Fibroblast of lung (primary cell): ENCODE measurements around the gene LTBP1.
A peak's percentile ranks its signal among the peaks of the same experiment; 100 is the strongest.

Experiments used
- EZH2 ChIP-seq: IDR thresholded peaks from 2 replicates; pipeline ENCODE4 v1.5.1; 2012; ENCODE audit warnings: low read length, control low read depth, mild to moderate bottlenecking; ENCODE audit errors: missing control alignments
- TF ChIP-seq, protein P1 (sequence below), 2 donors: IDR thresholded peaks in 1 of 2; conservative IDR thresholded peaks in 1 of 2; 1 replicate in 1 of 2; 2 replicates in 1 of 2; pipeline ENCODE4 v1.5.1; 2011 to 2012; ENCODE audit warnings: low read length in 2 of 2, control low read depth in 1 of 2, inconsistent platforms in 1 of 2, low read depth in 1 of 2, mild to moderate bottlenecking in 1 of 2

DNA sequence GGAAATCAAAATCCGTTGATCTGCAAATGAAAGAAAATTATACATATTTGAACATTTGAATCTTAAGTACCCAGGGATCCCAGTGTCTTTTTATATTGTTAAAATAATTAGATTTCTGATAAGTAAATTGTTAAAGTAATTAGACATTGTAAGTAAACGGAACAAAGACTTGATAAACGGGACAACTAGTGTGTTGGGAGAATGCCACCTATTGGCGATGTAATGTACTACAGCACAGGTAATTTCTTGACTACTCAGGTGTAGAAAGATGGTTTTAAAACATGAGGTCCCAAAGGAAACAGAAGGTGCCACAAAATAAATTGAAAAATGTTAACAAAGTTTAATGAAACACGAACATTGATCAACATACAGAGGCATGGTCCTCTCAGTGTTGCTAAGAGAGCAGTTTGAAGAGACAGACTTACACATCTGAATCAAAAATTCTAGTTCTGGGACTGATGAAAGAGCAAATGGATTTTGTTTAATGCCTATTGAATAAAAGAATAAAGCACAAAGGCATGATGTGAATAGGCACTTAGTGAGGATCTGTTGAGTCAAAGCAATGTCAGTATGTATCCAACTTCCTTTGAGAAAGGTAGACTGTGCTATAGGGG is 426.3 kb downstream of the LTBP1 start:
- TF ChIP-seq, protein P1, sequence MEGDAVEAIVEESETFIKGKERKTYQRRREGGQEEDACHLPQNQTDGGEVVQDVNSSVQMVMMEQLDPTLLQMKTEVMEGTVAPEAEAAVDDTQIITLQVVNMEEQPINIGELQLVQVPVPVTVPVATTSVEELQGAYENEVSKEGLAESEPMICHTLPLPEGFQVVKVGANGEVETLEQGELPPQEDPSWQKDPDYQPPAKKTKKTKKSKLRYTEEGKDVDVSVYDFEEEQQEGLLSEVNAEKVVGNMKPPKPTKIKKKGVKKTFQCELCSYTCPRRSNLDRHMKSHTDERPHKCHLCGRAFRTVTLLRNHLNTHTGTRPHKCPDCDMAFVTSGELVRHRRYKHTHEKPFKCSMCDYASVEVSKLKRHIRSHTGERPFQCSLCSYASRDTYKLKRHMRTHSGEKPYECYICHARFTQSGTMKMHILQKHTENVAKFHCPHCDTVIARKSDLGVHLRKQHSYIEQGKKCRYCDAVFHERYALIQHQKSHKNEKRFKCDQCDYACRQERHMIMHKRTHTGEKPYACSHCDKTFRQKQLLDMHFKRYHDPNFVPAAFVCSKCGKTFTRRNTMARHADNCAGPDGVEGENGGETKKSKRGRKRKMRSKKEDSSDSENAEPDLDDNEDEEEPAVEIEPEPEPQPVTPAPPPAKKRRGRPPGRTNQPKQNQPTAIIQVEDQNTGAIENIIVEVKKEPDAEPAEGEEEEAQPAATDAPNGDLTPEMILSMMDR (conservative IDR thresholded peaks at IDR 0.05 in 1 of 2, IDR thresholded peaks at IDR 0.05 in 1 of 2; ENCODE audit: low read depth in 1 of 2, low read length in 2 of 2): peak; percentile 47 to 70
- no peak for TF ChIP-seq EZH2
